Esophagus muscularis mucosa (tissue), 4 donors: Measurements from ENCODE around the gene NLGN4Y. TPM values are rescaled to one million over a fixed set of nuclear protein-coding genes. Genes with fewer than 3 reads are reported as not detected.

ENCODE experiments used
- DNase-seq: peaks from one replicate; pipeline ENCODE4 v3.0.0-alpha.2; 2017; ENCODE audit errors: extremely low spot score
- H3K27ac ChIP-seq, 4 donors: fragments of 200-600 bp; sonication (generic); replicated peaks in 1 of 4; 1 replicate in 3 of 4; 2 replicates in 1 of 4; pipeline ENCODE4 v1.5.1; 2016 to 2019; ENCODE audit warnings: mild to moderate bottlenecking in 1 of 4
- H3K27me3 ChIP-seq, 4 donors: fragments of 200-600 bp; sonication (generic); one replicate each; pipeline versions ENCODE4 v1.5.1 to v1.6.0; 2016 to 2019
- H3K36me3 ChIP-seq, 4 donors: fragments of 200-600 bp; sonication (generic); one replicate each; pipeline ENCODE4 v1.5.1; 2016 to 2019
- H3K4me1 ChIP-seq, 4 donors: fragments of 200-600 bp; sonication (generic); one replicate each; pipeline ENCODE4 v1.5.1; 2016 to 2019
- H3K4me3 ChIP-seq, 4 donors: fragments of 200-600 bp; sonication (generic); 1 replicate in 2 of 4; 2 replicates in 2 of 4; pipeline ENCODE4 v1.5.1; 2016 to 2019; ENCODE audit warnings: mild to moderate bottlenecking in 4 of 4, moderate library complexity in 1 of 4
- H3K9me3 ChIP-seq, 4 donors: fragments of 200-600 bp; sonication (generic); 1 replicate in 3 of 4; 2 replicates in 1 of 4; pipeline ENCODE4 v1.5.1; 2016 to 2019
- CTCF ChIP-seq, 3 experiments: fragments of 200-600 bp in 2 of 3; fragments of 450-650 bp in 1 of 3; sonication (generic) in 2 of 3; IDR thresholded peaks; one replicate each; pipeline ENCODE4 v1.5.1; 2017 to 2019; ENCODE audit warnings: antibody characterized with exemption in 3 of 3, mild to moderate bottlenecking in 2 of 3, moderate library complexity in 1 of 3
- EP300 ChIP-seq: sonication (generic); formaldehyde crosslinking; IDR thresholded peaks from one replicate; pipeline ENCODE4 v1.6.1; 2017; ENCODE audit warnings: antibody characterized with exemption
- POLR2A ChIP-seq: fragments of 450-650 bp; IDR thresholded peaks from one replicate; pipeline ENCODE4 v1.6.1; 2017; ENCODE audit warnings: antibody characterized with exemption, moderate library complexity, mild to moderate bottlenecking, low read depth
- POLR2AphosphoS5 ChIP-seq, 2 donors: sonication (generic); formaldehyde crosslinking; IDR thresholded peaks; one replicate each; pipeline ENCODE4 v1.6.1; 2017; ENCODE audit warnings: antibody characterized with exemption in 2 of 2
- WGBS: methylation state at CpG from one replicate; pipeline ENCODE4 v1.1.5; 2018; 5-methylcytosine and 5-hydroxymethylcytosine counted together
- intact Hi-C: fragments of 100-400 bp; cut with DNase I; formaldehyde crosslinking; loops from one replicate; pipeline ENCODE4 v1.15.1; 2023
- total RNA-seq, 4 donors: library from RNA; depleted of rRNA; stranded (reverse); fragments of >200 nt; gene quantifications; one replicate each; pipeline versions ENCODE4 v1.1.0 to v1.2.1, GENCODE V29; 2016

Gene NLGN4Y
- total RNA-seq, 4 donors from 2014 or later: 0.06 to 24.5 (median 20.9) TPM; not detected in 1

- no peak overlapping the region for H3K4me3 ChIP-seq
- intact Hi-C loops: no loop called here
- TF ChIP-seq EP300: no peak
- TF ChIP-seq POLR2AphosphoS5 (IDR thresholded peaks at IDR 0.05): no peak
- TF ChIP-seq POLR2A: no peak
- no peak for TF ChIP-seq CTCF (IDR thresholded peaks at IDR 0.05)
- H3K36me3 ChIP-seq: no peaks in the 10 kb centered on the region
- no peaks in the 10 kb centered on the region for H3K27me3 ChIP-seq
- H3K27ac ChIP-seq: no peak overlapping the region
- H3K4me1 ChIP-seq: no peaks in the 10 kb centered on the region
- no peak for DNase-seq
- H3K9me3 ChIP-seq: no peaks in the 10 kb centered on the region
- WGBS: no CpG with 5 or more reads among the region's 11 CpGs
Measured at GRCh38 chrY:14793674-14794073, 269.3 kb downstream of the NLGN4Y start.

- intact Hi-C loops: no loop called here
- WGBS: no CpG with 5 or more reads among the region's 2 CpGs
- H3K9me3 ChIP-seq: no peaks in the 10 kb centered on the region
- H3K4me3 ChIP-seq: no peak overlapping the region
- TF ChIP-seq EP300 (no peak), POLR2AphosphoS5 (IDR thresholded peaks at IDR 0.05) (no peak)
- H3K4me1 ChIP-seq: no peaks in the 10 kb centered on the region
- H3K27me3 ChIP-seq: no peaks in the 10 kb centered on the region
- H3K27ac ChIP-seq: no peak overlapping the region
- no peak for DNase-seq
- H3K36me3 ChIP-seq: no peaks in the 10 kb centered on the region
Measured at GRCh38 chrY:14798010-14798409, 273.7 kb downstream of the NLGN4Y start.

GRCh38 chrY:14801096-14801495, 276.8 kb downstream of the NLGN4Y start:
- TF ChIP-seq POLR2AphosphoS5 (IDR thresholded peaks at IDR 0.05): no peak
- TF ChIP-seq EP300: no peak
- WGBS: no CpG with 5 or more reads among the region's 2 CpGs
- no peak for DNase-seq
- H3K27me3 ChIP-seq: no peaks in the 10 kb centered on the region
- H3K4me3 ChIP-seq: no peak overlapping the region
- intact Hi-C loops: no loop called here
- no peaks in the 10 kb centered on the region for H3K4me1 ChIP-seq
- H3K27ac ChIP-seq: no peak overlapping the region
- no peaks in the 10 kb centered on the region for H3K36me3 ChIP-seq
- H3K9me3 ChIP-seq: no peaks in the 10 kb centered on the region

- no peak for TF ChIP-seq POLR2AphosphoS5 (IDR thresholded peaks at IDR 0.05)
- TF ChIP-seq EP300: no peak
- TF ChIP-seq CTCF (IDR thresholded peaks at IDR 0.05): no peak
- no peak for TF ChIP-seq POLR2A
- intact Hi-C loops: no loop called here
- DNase-seq: no peak
Measured at GRCh38 chrY:14802125-14802524, 277.8 kb downstream of the NLGN4Y start.

GRCh38 chrY:14804041-14804440, 279.7 kb downstream of the NLGN4Y start:
- TF ChIP-seq EP300 (no peak), POLR2A (no peak), POLR2AphosphoS5 (IDR thresholded peaks at IDR 0.05) (no peak), CTCF (IDR thresholded peaks at IDR 0.05) (no peak)
- H3K4me3 ChIP-seq: no peak overlapping the region
- no peaks in the 10 kb centered on the region for H3K9me3 ChIP-seq
- intact Hi-C loops: no loop called here
- no peaks in the 10 kb centered on the region for H3K36me3 ChIP-seq
- H3K4me1 ChIP-seq: no peaks in the 10 kb centered on the region
- no peak for DNase-seq
- no peaks in the 10 kb centered on the region for H3K27me3 ChIP-seq
- H3K27ac ChIP-seq: no peak overlapping the region

More at GRCh38 chrY:14802125-14802524, 277.8 kb downstream of the NLGN4Y start:
- Histone ChIP-seq H3K27ac (no peak overlapping the region), H3K36me3 (no peaks in the 10 kb centered on the region), H3K4me1 (no peaks in the 10 kb centered on the region), H3K9me3 (no peaks in the 10 kb centered on the region), H3K27me3 (no peaks in the 10 kb centered on the region), H3K4me3 (no peak overlapping the region)
- WGBS: no CpG with 5 or more reads among the region's 3 CpGs

- no peak overlapping the region for H3K27ac ChIP-seq
- H3K9me3 ChIP-seq: no peaks in the 10 kb centered on the region
- H3K36me3 ChIP-seq: no peaks in the 10 kb centered on the region
- H3K4me1 ChIP-seq: no peaks in the 10 kb centered on the region
- no peak for DNase-seq
- intact Hi-C loops: no loop called here
- H3K27me3 ChIP-seq: no peaks in the 10 kb centered on the region
- H3K4me3 ChIP-seq: no peak overlapping the region
- TF ChIP-seq CTCF (IDR thresholded peaks at IDR 0.05) (no peak), POLR2A (no peak), EP300 (no peak), POLR2AphosphoS5 (IDR thresholded peaks at IDR 0.05) (no peak)
Measured at GRCh38 chrY:14818452-14818851, 294.1 kb downstream of the NLGN4Y start.
